Adrenal gland (tissue), 12 donors: ENCODE measurements around the gene STON2. TPM values are rescaled to one million over a fixed set of nuclear protein-coding genes. Genes with fewer than 3 reads are reported as not detected.
"Not testable (repeated sequence)": the region's sequence is repeated elsewhere in the genome, so short reads cannot be mapped to it uniquely, and the experiment has no call there.

Source experiments
- DNase-seq, 7 donors: peaks; one replicate each; pipeline ENCODE4 v3.0.0-alpha.2; 2019 to 2020
- H3K27ac ChIP-seq, 5 donors: fragments of 200-600 bp; sonication (generic) in 4 of 5; 1 replicate in 3 of 5; 2 replicates in 2 of 5; pipeline versions ENCODE4 v1.5.1 to v1.8.0; 2016 to 2020; ENCODE audit warnings: mild to moderate bottlenecking in 1 of 5
- H3K27me3 ChIP-seq: fragments of 200-600 bp; 2 replicates; pipeline ENCODE4 v1.8.0; 2021
- H3K36me3 ChIP-seq, 2 donors: fragments of 200-600 bp; replicated peaks in 1 of 2; 1 replicate in 1 of 2; 2 replicates in 1 of 2; pipeline versions ENCODE4 v1.5.1 to v1.8.0; 2018 to 2022
- H3K4me1 ChIP-seq, 2 donors: fragments of 200-600 bp; replicated peaks in 1 of 2; 1 replicate in 1 of 2; 2 replicates in 1 of 2; pipeline versions ENCODE4 v1.5.1 to v1.8.0; 2018 to 2021
- H3K4me3 ChIP-seq, 4 donors: fragments of 200-600 bp; sonication (generic) in 3 of 4; one replicate each; pipeline ENCODE4 v1.5.1; 2016 to 2018
- H3K9me3 ChIP-seq, 3 donors: fragments of 200-600 bp; sonication (generic) in 1 of 3; replicated peaks in 1 of 3; 1 replicate in 2 of 3; 2 replicates in 1 of 3; pipeline versions ENCODE4 v1.5.1 to v1.8.0; 2016 to 2021
- CTCF ChIP-seq, 6 experiments: fragments of 450-650 bp in 4 of 6; fragments of 200-600 bp in 2 of 6; sonication (generic) in 1 of 6; IDR thresholded peaks; 1 replicate in 5 of 6; 2 replicates in 1 of 6; pipeline versions ENCODE4 v1.5.1 to v1.8.0; 2016 to 2021; ENCODE audit warnings: antibody characterized with exemption in 6 of 6, mild to moderate bottlenecking in 2 of 6, moderate library complexity in 1 of 6
- POLR2A ChIP-seq, 2 donors: fragments of 450-650 bp; IDR thresholded peaks; one replicate each; pipeline ENCODE4 v1.6.1; 2017; ENCODE audit warnings: antibody characterized with exemption in 2 of 2, mild to moderate bottlenecking in 2 of 2, moderate library complexity in 1 of 2
- WGBS, 4 donors: extraction: QIAGEN DNeasy Blood & Tissue Kit in 2 of 4; methylation state at CpG; one replicate each; pipeline versions ENCODE4 v1.1.5 to v1.1.7; 2013 to 2017; 5-methylcytosine and 5-hydroxymethylcytosine counted together
- intact Hi-C, 2 donors: fragments of 100-400 bp; cut with DNase I; formaldehyde crosslinking; loops; one replicate each; pipeline versions ENCODE4 v1.14.1 to v1.15.0; 2022 to 2023
- polyA plus RNA-seq, 3 donors: library from polyadenylated mRNA; stranded (reverse); fragments of 200-250 nt in 2 of 3; fragments of 350-450 nt in 1 of 3; fragmentation: Illumina TruSeq in 1 of 3; extraction: RNeasy Lipid Tissue Mini Kit (QIAGEN cat#74804) in 1 of 3; gene quantifications; one replicate each; pipeline ENCODE4 v1.2.3, GENCODE V29; 2013 to 2014
- total RNA-seq, 9 donors: library from RNA; depleted of rRNA in 4 of 9; stranded (reverse); fragments of >200 nt in 4 of 9; fragments of 120-200 nt in 1 of 9; fragmentation: NEBNext Ultra II Directional in 1 of 9; extraction: Animal tissue kit (Norgen Biotek cat#: 25700) in 1 of 9; gene quantifications; one replicate each; pipeline versions ENCODE4 v1.1.0 to v1.2.4, GENCODE V29; 2013 to 2023
- donor health status: healthy with polysubstance abuse.
- donor health status: Bipolar disorder and iron deficiency.
- donor health status: DM: yes; HTN: yes; CAD: no.
- donor health status: DM: no; HTN: no; CAD: no.
- donor health status: DM: no; HTN: no; CAD: no.
- donor health status: DM: yes; HTN: yes; CAD: no.

Gene STON2
- total and polyA plus RNA-seq, 12 donors = 0.62 to 15.4 (median 6.7) TPM

GRCh38 chr14:81252278-81252677 lies 147.8 kb downstream of the STON2 start:
- H3K4me1 ChIP-seq = no peaks in the 10 kb centered on the region
- intact Hi-C loops = no loop called here
- no peak overlapping the region for H3K27ac ChIP-seq
- DNase-seq = no peak
- no peaks in the 10 kb centered on the region for H3K36me3 ChIP-seq
- no peaks in the 10 kb centered on the region for H3K9me3 ChIP-seq
- 61 to 67% (median 63%) methylated on average over 1 of the region's 1 CpG for WGBS, 4 donors
- H3K4me3 ChIP-seq = no peak overlapping the region
- no peaks in the 10 kb centered on the region for H3K27me3 ChIP-seq
- TF ChIP-seq CTCF (IDR thresholded peaks at IDR 0.05) (no peak), POLR2A (IDR thresholded peaks at IDR 0.05) (no peak)

GRCh38 chr14:81247271-81247766 lies 152.8 kb downstream of the STON2 start:
- DNase-seq = no peak
- WGBS, 4 donors = 69 to 96% (median 78%) methylated on average over 5 to 8 of the region's 8 CpGs

GRCh38 chr14:81246461-81247270 lies 153.5 kb downstream of the STON2 start:
- DNase-seq = no peak
- intact Hi-C loops = no loop called here
- WGBS, 4 donors = 90 to 93% (median 91%) methylated on average over 7 to 19 of the region's 19 CpGs

More at GRCh38 chr14:81247271-81247766, 152.8 kb downstream of the STON2 start:
- Histone ChIP-seq H3K27me3 (no peaks in the 10 kb centered on the region), H3K9me3 (no peaks in the 10 kb centered on the region), H3K36me3 (no peaks in the 10 kb centered on the region), H3K4me1 (no peaks in the 10 kb centered on the region), H3K4me3 (no peak overlapping the region), H3K27ac (no peak overlapping the region)
- TF ChIP-seq CTCF (IDR thresholded peaks at IDR 0.05) = no peak
- TF ChIP-seq POLR2A (IDR thresholded peaks at IDR 0.05) = no peak
- intact Hi-C loops = no loop called here

GRCh38 chr14:81245771-81246170 lies 154.4 kb downstream of the STON2 start:
- Histone ChIP-seq H3K4me1 (no peaks in the 10 kb centered on the region), H3K27me3 (no peaks in the 10 kb centered on the region), H3K27ac (no peak overlapping the region), H3K9me3 (no peaks in the 10 kb centered on the region), H3K36me3 (no peaks in the 10 kb centered on the region), H3K4me3 (no peak overlapping the region)
- no peak for TF ChIP-seq POLR2A (IDR thresholded peaks at IDR 0.05)
- no peak for TF ChIP-seq CTCF (IDR thresholded peaks at IDR 0.05)
- intact Hi-C loops = no loop called here
- no peak for DNase-seq
- WGBS, 4 donors = 33 to 50% (median 37%) methylated on average over 1 of the region's 1 CpG

More at GRCh38 chr14:81246461-81247270, 153.5 kb downstream of the STON2 start:
- Histone ChIP-seq H3K27ac (no peak overlapping the region), H3K4me1 (no peaks in the 10 kb centered on the region), H3K36me3 (no peaks in the 10 kb centered on the region), H3K27me3 (no peaks in the 10 kb centered on the region), H3K9me3 (no peaks in the 10 kb centered on the region), H3K4me3 (no peak overlapping the region)
- TF ChIP-seq POLR2A (IDR thresholded peaks at IDR 0.05) = no peak
- no peak for TF ChIP-seq CTCF (IDR thresholded peaks at IDR 0.05)

GRCh38 chr14:81244431-81244830 lies 155.7 kb downstream of the STON2 start:
- H3K27ac ChIP-seq, H3K9me3 ChIP-seq, H3K4me1 ChIP-seq, H3K4me3 ChIP-seq, H3K27me3 ChIP-seq, H3K36me3 ChIP-seq, DNase-seq, intact Hi-C loops: not testable (repeated sequence)
- 87 to 92% (median 90%) methylated on average over 7 to 28 of the region's 28 CpGs; no CpG with 5 or more reads in 1 of the 4 donors for WGBS, 4 donors
